Thyroid gland (tissue), 4 donors: Measurements from ENCODE around the gene SCTR.

Experiments used
- POLR2A ChIP-seq, 2 donors: fragments of 450-650 bp; IDR thresholded peaks; one replicate each; pipeline ENCODE4 v1.6.1; 2017; ENCODE audit warnings: antibody characterized with exemption in 2 of 2, mild to moderate bottlenecking in 2 of 2, moderate library complexity in 1 of 2
- TF ChIP-seq, protein P1 (sequence below), 6 experiments: fragments of 200-600 bp in 3 of 6; fragments of 450-650 bp in 3 of 6; sonication (generic) in 3 of 6; IDR thresholded peaks; one replicate each; pipeline ENCODE4 v1.5.1; 2016 to 2019; ENCODE audit warnings: antibody characterized with exemption in 6 of 6, mild to moderate bottlenecking in 2 of 6, inconsistent platforms in 1 of 6, moderate library complexity in 1 of 6

DNA sequence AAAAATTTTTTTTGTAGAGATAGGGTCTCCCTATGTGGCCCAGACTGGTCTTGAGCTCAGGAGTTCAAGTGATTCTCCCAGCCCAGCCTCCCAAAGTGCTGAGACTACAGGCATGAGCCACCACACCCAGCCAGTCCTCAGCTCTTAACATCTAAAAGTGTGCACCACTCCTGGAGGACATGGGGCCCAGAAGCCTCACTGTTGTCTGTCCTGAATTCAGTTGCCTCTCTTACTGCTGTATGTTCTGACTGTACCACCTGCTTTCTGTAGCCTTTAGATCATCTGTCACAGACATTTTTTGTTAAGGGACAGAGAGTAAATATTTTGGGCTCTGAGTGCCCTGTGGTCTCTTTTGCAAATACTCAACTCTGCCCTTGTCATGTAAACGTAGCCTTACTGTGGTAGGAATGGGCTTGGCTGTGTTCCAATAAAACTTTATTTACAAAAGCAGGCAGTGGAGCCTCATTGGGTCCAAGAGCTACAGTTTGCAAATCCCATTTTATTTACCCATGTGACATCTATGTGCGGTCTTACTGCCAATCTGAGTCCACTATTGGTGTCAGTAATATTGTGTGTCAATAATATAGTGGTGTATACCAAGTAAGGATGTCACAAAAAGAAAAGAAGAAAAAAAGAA, 54.5 kb downstream of the SCTR start:
- TF ChIP-seq, protein P1, sequence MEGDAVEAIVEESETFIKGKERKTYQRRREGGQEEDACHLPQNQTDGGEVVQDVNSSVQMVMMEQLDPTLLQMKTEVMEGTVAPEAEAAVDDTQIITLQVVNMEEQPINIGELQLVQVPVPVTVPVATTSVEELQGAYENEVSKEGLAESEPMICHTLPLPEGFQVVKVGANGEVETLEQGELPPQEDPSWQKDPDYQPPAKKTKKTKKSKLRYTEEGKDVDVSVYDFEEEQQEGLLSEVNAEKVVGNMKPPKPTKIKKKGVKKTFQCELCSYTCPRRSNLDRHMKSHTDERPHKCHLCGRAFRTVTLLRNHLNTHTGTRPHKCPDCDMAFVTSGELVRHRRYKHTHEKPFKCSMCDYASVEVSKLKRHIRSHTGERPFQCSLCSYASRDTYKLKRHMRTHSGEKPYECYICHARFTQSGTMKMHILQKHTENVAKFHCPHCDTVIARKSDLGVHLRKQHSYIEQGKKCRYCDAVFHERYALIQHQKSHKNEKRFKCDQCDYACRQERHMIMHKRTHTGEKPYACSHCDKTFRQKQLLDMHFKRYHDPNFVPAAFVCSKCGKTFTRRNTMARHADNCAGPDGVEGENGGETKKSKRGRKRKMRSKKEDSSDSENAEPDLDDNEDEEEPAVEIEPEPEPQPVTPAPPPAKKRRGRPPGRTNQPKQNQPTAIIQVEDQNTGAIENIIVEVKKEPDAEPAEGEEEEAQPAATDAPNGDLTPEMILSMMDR (IDR thresholded peaks at IDR 0.05), result no peak
- no peak for TF ChIP-seq POLR2A (IDR thresholded peaks at IDR 0.05)
